NCI-H1105 treated with DMSO at 0.1 percent for 48 hours (cell line): Measurements from ENCODE around the gene TUBB2A.
"Not testable (repeated sequence)": the region's sequence is repeated elsewhere in the genome, so short reads cannot be mapped to it uniquely, and the experiment has no call there.

Source experiments
- DNase-seq: peaks from one replicate; lab custom pipeline; 2025; lab: John Stamatoyannopoulos, UW

TUBB2A gene

GRCh38 chr6:3152689-3153088 lies 4.7 kb downstream of the TUBB2A start:
- no peak for DNase-seq

DNA sequence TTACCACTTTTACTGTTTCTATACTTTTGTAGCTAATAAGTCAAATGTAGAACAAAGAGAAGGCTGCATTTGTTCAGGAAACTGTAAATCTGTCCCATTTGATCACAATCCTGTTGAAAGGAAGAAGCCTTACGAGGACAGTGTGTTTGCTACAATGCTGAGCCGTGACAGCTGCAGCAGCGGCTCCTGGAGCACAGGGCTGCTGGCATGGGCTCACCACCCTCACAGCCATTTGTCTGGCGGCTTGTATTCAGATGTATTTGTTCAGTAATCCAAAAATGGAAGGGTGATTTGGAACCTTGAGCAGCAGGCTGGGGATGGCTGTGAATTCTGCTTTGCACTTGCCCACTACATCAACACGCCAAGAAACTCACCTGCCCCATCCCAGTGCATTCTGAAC lies 5.7 kb downstream of the TUBB2A start:
- peak; percentile 45 for DNase-seq

DNA sequence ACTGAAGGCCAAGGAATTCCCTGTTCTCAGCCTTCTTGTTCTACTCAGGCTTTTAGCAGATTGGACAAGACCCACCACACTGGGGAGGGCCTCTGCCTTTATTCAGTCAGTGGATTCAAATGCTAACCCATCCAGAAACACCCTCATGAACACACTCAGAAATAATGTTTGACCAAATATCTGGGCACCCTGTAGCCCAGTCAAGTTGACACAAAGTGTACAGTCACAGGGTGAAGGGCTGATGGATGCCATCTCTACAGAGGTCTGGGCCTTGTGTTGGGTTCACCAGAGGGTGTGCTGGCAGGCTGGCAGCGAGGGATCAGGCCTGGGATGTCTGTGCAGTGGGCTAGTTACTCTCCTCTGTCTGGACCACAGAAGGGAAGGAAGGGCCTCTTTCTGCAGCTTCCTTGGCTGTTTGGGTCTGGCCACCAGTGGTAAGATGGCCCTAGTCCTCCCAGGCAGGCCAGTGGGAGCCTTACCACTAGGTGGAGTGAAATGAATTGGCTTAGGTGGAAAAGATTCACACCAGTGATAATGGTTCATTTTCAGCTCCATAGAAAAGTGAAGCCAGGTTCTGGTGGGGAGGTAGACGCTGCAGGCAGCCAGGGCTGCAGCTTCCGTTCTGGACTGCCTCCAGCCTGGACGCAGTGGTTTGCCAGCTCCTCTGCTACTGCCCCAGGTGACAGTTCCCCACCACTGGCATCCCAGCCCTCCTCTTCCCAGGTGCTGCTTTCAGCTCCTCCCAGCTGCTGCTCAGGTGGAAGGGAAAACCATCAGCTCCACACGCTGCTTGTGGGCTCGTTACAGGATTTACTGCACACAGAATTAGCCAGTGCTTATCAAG lies 9.2 kb downstream of the TUBB2A start:
- peak; percentile 8 for DNase-seq

GRCh38 chr6:3144571-3144970 lies 12.8 kb downstream of the TUBB2A start:
- no peak for DNase-seq

DNA sequence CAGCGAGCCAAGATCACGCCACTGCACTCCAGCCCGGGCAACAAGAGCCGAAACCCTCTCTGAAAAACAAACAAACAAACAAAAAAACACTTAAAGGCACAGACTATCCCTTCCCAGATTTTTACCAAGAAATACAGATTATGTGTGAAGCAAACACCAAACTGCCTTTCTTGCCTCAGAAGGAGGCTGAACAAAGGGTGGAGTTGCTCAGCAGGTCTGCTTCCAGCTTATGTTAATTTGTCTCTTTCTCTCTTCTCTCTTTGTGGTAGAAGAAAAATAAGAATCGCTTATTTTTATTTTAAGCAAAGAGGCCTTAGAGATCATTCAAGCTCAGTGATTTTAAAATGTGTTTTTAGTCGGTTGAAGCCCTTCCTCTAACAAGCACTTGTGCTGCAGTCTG lies 14.2 kb downstream of the TUBB2A start:
- DNase-seq: no peak

DNA sequence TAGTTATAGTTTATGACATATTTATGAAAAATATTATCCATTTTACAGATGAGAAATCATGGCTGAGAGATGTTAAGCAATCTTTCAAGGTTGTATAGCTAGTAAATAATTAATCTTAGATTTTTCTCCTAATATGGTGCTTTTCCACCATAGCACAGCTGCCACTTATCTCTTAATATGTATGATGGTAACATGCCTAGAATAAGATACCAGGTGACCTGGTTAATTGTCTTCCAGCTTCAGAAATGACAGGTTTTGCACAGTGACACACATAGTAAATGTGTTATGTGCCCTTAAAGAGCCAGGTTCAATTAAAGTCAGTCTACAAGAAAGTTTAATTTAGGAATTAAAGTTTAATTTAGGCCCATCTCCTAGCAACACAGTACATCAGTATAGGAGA lies 14.8 kb downstream of the TUBB2A start:
- DNase-seq: no peak

DNA sequence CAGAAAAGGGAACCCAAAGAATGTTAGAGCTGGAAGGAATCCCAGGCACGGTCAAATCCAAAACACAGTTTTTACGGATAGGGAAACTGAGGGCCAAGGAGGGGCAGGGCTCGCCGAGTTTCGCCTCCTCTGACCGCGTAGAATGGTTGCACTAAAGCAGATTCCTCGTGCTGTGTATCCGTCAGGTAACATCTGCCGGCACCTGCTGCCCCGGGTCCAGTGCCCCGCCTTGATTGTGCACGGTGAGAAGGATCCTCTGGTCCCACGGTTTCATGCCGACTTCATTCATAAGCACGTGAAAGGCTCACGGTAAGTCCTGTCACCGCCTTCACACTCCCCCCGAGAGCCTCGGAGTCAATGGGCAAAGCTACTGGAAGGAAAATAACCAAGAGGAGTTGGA lies 17.1 kb downstream of the TUBB2A start:
- DNase-seq: no peak

DNA sequence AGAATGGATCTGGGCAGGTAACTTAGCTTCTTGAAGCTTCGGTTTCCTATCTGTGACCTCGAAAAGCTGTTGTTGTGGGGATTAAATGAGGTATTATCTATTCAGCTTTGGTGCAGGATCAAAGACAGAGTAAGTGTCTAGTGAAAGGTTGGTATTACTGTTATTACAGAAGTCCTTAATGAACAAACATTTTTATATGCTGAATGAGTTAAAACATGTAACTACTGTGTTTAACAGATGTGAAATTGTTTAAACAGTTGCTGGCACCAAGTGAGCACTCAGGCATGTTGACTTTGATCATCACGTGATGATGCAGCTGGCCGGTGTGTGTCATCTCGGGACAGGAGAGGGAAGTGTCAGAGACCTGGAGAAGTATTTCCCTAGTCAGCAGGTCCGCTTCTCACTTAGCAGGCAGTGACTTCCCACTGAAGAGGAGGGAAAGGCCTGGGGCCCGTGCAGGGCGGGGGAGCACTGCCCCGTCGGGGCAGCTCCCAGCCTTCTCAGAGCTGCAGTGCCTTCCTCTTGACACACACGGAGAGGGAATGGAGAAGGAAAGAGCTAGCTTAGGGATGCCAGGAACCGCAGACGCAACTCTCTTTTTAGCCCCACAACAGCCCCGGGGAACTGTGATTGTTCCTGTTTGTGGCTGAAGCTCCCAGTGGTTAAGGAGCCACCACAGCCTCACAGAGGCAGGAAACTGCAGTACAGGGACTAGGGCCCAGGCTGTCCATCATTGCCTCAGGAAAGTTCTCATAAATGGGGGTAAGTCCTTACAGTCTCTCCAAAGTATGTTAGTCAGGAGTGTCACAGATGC lies 18.0 kb downstream of the TUBB2A start:
- peak; percentile 89 for DNase-seq

DNA sequence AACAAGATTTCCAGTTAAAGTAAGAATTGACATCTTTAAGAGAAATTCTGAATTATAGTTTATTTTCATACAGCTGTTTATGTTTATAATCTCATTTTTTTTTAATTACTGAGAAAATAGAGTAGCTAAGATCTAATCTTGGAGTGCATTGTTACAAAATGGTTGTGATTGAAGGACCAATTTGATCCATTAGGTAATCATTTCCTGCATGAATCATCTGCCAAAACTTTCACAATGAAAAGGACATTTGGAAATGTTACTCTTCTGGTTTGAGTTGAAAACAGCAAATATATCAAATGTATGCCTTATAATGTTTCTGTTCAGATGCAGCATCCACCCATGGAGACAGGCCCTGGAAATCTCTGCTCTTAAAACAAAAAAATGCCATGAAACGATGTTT lies 19.0 kb downstream of the TUBB2A start:
- DNase-seq: no peak

GRCh38 chr6:3137873-3138272 lies 19.5 kb downstream of the TUBB2A start:
- DNase-seq: not testable (repeated sequence)

DNA sequence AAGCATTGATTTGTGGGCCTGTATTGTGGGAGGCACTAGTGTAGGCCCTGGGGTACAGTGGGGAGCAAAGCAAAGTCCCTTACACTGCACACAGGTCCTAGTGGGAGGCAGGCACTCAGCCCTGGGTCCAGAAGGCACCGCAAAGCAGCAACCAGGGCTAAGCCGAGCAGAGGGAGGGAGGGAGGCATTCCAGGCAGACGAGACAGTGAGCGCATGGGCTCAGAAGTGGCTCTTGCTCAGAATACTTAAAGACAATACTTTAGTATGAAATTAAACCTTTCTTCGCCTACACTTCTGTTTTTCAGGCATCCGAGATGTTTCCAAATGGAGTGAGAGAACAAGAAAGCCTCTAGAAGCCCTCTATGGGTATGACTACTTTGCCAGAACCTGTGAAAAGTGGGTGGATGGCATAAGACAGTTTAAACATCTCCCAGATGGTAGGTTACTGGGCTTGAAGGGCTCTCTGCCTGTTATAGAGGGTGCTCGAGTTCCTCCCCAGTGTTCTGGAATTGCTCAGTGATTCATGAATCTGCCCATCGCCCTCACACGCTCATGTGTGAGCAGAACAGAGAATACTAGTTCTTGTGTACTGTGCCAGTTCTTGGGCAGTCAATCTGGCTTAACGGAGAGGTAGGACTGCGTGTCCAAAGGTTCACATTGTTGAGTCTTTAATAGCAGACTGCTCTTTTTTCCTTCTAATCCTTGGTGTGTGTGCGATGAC lies 20.1 kb downstream of the TUBB2A start:
- no peak for DNase-seq

DNA sequence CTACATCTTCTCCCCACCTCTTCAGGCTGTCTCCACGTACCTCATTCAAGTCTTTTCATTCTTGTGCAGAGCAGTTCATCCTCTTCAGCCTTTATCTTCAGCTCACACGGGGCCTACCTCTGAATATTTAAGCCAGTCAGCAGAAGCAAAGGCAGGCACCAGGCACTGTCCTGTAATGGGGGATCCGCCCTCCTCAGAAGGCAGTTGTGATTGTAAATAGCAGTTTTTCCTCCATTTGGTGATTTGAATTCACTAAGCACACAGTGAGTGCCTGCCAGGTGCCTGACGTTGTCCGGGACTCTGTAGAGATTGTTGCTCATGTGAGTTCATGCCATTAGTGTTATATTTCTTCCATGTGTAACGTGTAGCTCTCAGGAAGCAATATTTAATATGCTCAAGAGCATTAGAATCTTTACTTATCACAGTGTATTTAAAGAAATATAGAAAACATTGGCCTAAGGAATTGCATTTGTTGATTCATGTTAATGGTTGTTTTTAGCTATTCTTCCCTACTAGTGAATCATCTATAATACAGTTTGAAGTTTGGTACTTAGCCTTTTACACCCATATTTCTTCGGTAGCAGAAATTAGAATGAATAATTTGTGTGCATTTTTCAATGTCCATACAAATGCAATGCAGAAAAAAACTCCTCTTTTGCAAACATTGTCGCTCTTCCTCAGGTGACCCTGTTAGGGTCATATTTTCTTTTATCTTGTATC lies 20.9 kb downstream of the TUBB2A start:
- no peak for DNase-seq

DNA sequence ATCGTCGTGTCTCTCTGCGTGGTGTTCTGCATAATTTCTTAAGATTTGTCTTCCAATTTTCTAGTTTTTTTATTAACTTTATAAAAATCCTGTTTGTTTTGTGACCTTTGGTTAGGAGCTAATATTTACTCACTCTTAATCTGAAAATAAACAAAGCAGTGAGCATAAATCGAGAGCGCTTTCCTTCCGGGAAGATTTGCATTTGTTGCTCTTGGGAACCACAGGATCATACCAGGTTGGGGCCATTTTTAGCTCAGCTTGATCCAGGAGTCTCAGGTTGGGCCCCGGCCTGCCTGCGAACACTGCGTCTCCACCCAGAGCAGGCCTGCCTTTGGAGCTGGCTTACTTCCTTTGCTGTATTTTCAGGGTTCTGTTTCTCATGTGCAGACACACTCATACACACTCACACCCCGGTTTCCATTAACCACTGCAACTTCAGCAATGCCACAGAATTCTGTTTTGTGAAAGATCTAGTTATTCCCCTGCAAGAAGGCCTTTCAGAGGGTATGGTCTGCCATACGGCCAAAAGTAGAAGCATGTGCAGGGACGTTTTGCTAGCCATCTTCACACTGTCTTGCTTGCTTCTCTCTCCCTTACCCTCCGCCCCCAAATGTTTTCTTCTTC lies 21.6 kb downstream of the TUBB2A start:
- DNase-seq: no peak

- no peak for DNase-seq
Observed at GRCh38 chr6:3133515-3133914, 23.8 kb downstream of the TUBB2A start.

- no peak for DNase-seq
Observed at GRCh38 chr6:3131695-3132094, 25.6 kb downstream of the TUBB2A start.

DNA sequence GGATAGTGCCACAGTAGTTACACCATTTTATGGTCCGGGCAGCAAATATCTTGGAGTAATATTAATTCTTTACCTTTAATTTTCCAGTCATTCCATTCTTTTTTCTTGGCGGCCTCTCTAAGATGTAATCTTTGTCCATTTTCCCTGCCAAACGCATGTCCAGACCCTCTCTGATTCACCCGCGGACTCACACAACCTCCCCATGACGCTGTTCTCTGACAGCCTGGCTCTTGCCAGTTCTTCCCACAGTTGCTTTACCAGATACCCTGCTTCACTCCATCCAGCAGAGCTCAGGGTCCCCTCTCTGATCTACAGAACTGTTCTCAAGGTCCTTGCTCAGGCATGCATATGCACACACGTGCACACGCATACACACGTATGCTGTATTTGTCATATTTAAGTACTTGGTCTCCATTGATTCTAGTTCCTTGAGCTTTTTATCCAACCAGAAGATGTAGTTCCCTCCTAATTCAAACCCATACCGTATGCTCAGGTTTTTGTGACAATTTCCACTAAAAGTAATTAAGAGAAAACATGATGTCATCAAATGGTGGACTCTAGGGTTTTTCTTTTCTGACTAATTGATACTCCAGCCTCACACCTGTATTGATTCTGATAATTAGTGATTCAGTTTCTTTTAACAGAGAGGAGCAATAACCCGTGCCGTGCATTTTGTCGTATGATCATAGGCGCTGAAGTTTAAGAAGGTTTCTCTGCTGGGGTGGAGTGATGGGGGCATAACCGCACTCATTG lies 28.8 kb downstream of the TUBB2A start:
- DNase-seq: no peak

- DNase-seq: no peak
Observed at GRCh38 chr6:3125815-3126214, 31.5 kb downstream of the TUBB2A start.

- DNase-seq: no peak
Observed at GRCh38 chr6:3124667-3125066, 32.7 kb downstream of the TUBB2A start.

- DNase-seq: no peak
Observed at GRCh38 chr6:3122823-3123182, 34.5 kb downstream of the TUBB2A start.

GRCh38 chr6:3120765-3121089 lies 36.6 kb downstream of the TUBB2A start:
- DNase-seq: no peak
